Osteoblast (primary cell): ENCODE data around the gene TAPBP. TPM values are rescaled to one million over a fixed set of nuclear protein-coding genes. Genes with fewer than 3 reads are reported as not detected.
A peak's percentile ranks its signal among the peaks of the same experiment; 100 is the strongest.

Experiments used
- DNase-seq: peaks from one replicate; pipeline ENCODE4 v3.0.0; 2011; ENCODE audit warnings: low spot score, mixed read lengths; ENCODE audit not compliant: insufficient read length; ENCODE audit errors: missing footprints
- H2AFZ ChIP-seq: 2 replicates; pipeline ENCODE4 v1.6.0; 2011; ENCODE audit warnings: mild to moderate bottlenecking, low read length
- H3K27ac ChIP-seq: 2 replicates; pipeline ENCODE4 v1.5.1; 2011; ENCODE audit warnings: mild to moderate bottlenecking, low read depth, low read length, moderate library complexity
- H3K27me3 ChIP-seq: 2 replicates; pipeline ENCODE4 v1.6.0; 2012; ENCODE audit warnings: mild to moderate bottlenecking, control low read depth, inconsistent platforms, low read length, moderate library complexity; ENCODE audit not compliant: insufficient read depth
- H3K36me3 ChIP-seq: 2 replicates; pipeline ENCODE4 v1.5.1; 2011; ENCODE audit warnings: mild to moderate bottlenecking, low read length, control low read depth, moderate library complexity; ENCODE audit not compliant: insufficient read depth
- H3K4me1 ChIP-seq: 2 replicates; pipeline ENCODE4 v1.5.1; 2011; ENCODE audit warnings: mild to moderate bottlenecking, low read length, control low read depth, moderate library complexity; ENCODE audit not compliant: insufficient read depth
- H3K4me2 ChIP-seq: 2 replicates; pipeline ENCODE4 v1.6.0; 2011; ENCODE audit warnings: mild to moderate bottlenecking, low read length; ENCODE audit not compliant: insufficient read depth
- H3K4me3 ChIP-seq: fragments of 200-600 bp; sonication (generic); 3 replicates; pipeline ENCODE4 v1.5.1; 2012; ENCODE audit warnings: mild to moderate bottlenecking, low read length, inconsistent platforms; ENCODE audit not compliant: insufficient read depth
- H3K79me2 ChIP-seq: 2 replicates; pipeline ENCODE4 v1.6.0; 2012; ENCODE audit warnings: mild to moderate bottlenecking, low read length, control low read depth, inconsistent platforms; ENCODE audit not compliant: insufficient read depth
- H3K9me3 ChIP-seq: 2 replicates; pipeline ENCODE4 v1.5.1; 2011; ENCODE audit warnings: low read depth, low read length, control low read depth
- H4K20me1 ChIP-seq: 2 replicates; pipeline ENCODE4 v1.6.0; 2012; ENCODE audit warnings: mild to moderate bottlenecking, low read length, control low read depth; ENCODE audit not compliant: insufficient read depth
- CTCF ChIP-seq: IDR thresholded peaks from 2 replicates; pipeline ENCODE4 v1.5.1; 2011; ENCODE audit warnings: mild to moderate bottlenecking, low read depth, low read length, moderate library complexity; ENCODE audit errors: extremely low read depth
- total RNA-seq: library from RNA; depleted of rRNA; stranded (reverse); fragments of >200 nt; gene quantifications from 2 replicates; pipeline ENCODE4 v1.2.3, GENCODE V29; 2012

TAPBP gene
- total RNA-seq, 1 donor: 92.6 TPM

- TF ChIP-seq CTCF: no peak
- no peak overlapping the region for H3K4me3 ChIP-seq
Measured at GRCh38 chr6:33259032-33259431, 54.8 kb downstream of the TAPBP start.

GRCh38 chr6:33254591-33254990 lies 59.3 kb downstream of the TAPBP start:
- no peaks in the 10 kb centered on the region for H3K9me3 ChIP-seq
- H3K36me3 ChIP-seq: peaks cover 16% of the 10 kb centered on the region
- H2AFZ ChIP-seq: no peak overlapping the region
- no peaks in the 10 kb centered on the region for H3K27me3 ChIP-seq
- peaks cover 10% of the 10 kb centered on the region for H3K79me2 ChIP-seq
- H3K4me2 ChIP-seq: no peak overlapping the region
- no peaks in the 10 kb centered on the region for H4K20me1 ChIP-seq
- H3K4me1 ChIP-seq: peaks cover 27% of the 10 kb centered on the region
- H3K27ac ChIP-seq: no peak overlapping the region
- no peak overlapping the region for H3K4me3 ChIP-seq
- no peak for TF ChIP-seq CTCF
- DNase-seq: no peak

More at GRCh38 chr6:33259032-33259431, 54.8 kb downstream of the TAPBP start:
- Histone ChIP-seq H2AFZ (no peak overlapping the region), H4K20me1 (no peaks in the 10 kb centered on the region), H3K36me3 (peaks cover 27% of the 10 kb centered on the region), H3K79me2 (no peaks in the 10 kb centered on the region), H3K4me1 (peaks cover 15% of the 10 kb centered on the region), H3K27me3 (no peaks in the 10 kb centered on the region), H3K4me2 (no peak overlapping the region), H3K9me3 (no peaks in the 10 kb centered on the region), H3K27ac (no peak overlapping the region)
- no peak for DNase-seq

- Histone ChIP-seq H3K27ac (no peak overlapping the region), H3K79me2 (peaks cover 10% of the 10 kb centered on the region), H3K9me3 (no peaks in the 10 kb centered on the region), H3K36me3 (peaks cover 13% of the 10 kb centered on the region), H3K27me3 (no peaks in the 10 kb centered on the region), H3K4me3 (no peak overlapping the region), H2AFZ (no peak overlapping the region), H3K4me1 (peaks cover 40% of the 10 kb centered on the region), H3K4me2 (no peak overlapping the region), H4K20me1 (no peaks in the 10 kb centered on the region)
- TF ChIP-seq CTCF: no peak
- no peak for DNase-seq
Measured at GRCh38 chr6:33252759-33253158, 61.1 kb downstream of the TAPBP start.

GRCh38 chr6:33251395-33252012 lies 62.4 kb downstream of the TAPBP start:
- DNase-seq: no peak
- H2AFZ ChIP-seq: no peak overlapping the region
- peaks cover 10% of the 10 kb centered on the region for H3K79me2 ChIP-seq
- no peaks in the 10 kb centered on the region for H3K27me3 ChIP-seq
- no peak overlapping the region for H3K4me3 ChIP-seq
- peaks cover 7% of the 10 kb centered on the region for H3K36me3 ChIP-seq
- no peak overlapping the region for H3K4me2 ChIP-seq
- peaks cover 44% of the 10 kb centered on the region for H3K4me1 ChIP-seq
- no peak for TF ChIP-seq CTCF
- peak overlapping the region; percentile 36 for H3K27ac ChIP-seq
- H4K20me1 ChIP-seq: no peaks in the 10 kb centered on the region
- H3K9me3 ChIP-seq: no peaks in the 10 kb centered on the region
